GM06990 (cell line): ENCODE measurements around the gene GALNT13.

Source experiments
- DNase-seq: peaks from one replicate; pipeline ENCODE4 v3.0.0-alpha.2; 2011; ENCODE audit not compliant: insufficient read length; ENCODE audit errors: extremely low read depth
- H3K27me3 ChIP-seq: replicated peaks from 2 replicates; pipeline ENCODE4 v1.6.0; 2011; ENCODE audit warnings: low read length; ENCODE audit not compliant: control insufficient read depth, insufficient read depth
- H3K36me3 ChIP-seq: 2 replicates; pipeline ENCODE4 v1.5.1; 2011; ENCODE audit warnings: low read length; ENCODE audit not compliant: control insufficient read depth, insufficient read depth
- H3K4me3 ChIP-seq: replicated peaks from 2 replicates; pipeline ENCODE4 v1.5.1; 2011; ENCODE audit warnings: low read depth, mild to moderate bottlenecking, control low read depth, low read length
- CTCF ChIP-seq: IDR thresholded peaks from 2 replicates; pipeline ENCODE4 v1.5.1; 2011; ENCODE audit warnings: low read length, control low read depth, mild to moderate bottlenecking, inconsistent platforms; ENCODE audit not compliant: insufficient read depth, poor library complexity, severe bottlenecking

GALNT13 gene

DNA sequence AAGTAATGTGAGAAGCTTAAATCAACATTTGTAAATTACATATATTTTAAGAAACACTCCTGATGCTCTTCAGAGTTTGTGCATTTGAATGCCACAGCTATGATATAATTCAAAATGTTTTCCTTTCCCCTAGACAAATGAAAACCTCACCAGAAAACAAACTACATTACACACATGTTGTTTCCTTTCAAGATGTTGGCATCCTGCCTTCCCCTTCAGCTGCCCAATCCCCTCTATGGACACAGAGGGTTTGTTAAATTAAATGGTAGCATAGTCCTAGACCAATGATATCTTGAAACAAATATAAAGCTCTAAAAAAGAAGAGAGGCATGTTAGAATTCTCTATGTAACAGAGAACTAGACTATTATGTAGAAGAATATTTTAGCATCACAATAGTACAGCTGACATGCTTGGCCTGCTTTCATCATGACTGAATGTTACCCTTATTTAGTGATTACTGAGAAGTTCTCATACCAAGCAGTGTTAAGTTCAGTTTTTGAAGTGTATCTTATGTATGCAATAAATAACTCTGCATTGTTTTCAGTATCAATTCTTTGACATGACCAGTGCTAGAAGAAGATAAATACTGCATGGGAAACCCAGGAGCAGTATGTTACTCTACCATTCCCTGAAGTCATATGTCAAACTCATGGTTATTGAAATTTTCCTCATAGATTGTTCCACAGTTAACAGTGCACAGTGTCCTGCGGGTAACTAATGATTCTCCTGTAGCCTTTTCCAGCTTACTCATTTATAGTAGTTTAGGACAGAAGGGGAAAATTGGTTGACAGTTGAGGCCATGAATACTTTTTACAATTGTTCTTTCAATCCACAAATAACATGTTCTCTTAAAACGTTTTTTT lies 510.4 kb downstream of the GALNT13 start:
- Histone ChIP-seq H3K4me3 (no peak overlapping the region), H3K27me3 (no peaks in the 10 kb centered on the region), H3K36me3 (no peaks in the 10 kb centered on the region)
- DNase-seq: no peak
- no peak for TF ChIP-seq CTCF

DNA sequence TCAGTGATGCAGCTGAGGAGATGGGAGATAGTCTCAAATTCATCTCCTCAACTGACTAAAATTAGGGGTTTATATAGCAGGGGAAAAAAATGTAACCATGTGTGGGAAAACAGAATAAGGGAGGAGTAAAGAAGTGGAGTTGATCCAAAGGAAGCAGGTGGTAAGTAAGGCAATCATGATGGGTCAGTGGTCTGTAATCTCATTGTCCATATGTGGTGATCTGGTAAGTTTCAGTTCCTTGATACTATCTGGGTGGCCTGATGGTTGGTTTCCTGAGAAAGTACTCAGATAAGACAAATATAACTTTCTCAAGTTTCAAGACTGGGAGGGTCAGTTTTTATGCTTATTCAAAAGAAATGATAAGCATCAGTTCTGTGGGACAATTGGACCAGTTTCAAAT lies 514.5 kb downstream of the GALNT13 start:
- TF ChIP-seq CTCF: no peak
- no peak overlapping the region for H3K4me3 ChIP-seq
- DNase-seq: no peak
- no peaks in the 10 kb centered on the region for H3K36me3 ChIP-seq
- H3K27me3 ChIP-seq: no peaks in the 10 kb centered on the region

- DNase-seq: no peak
- no peaks in the 10 kb centered on the region for H3K27me3 ChIP-seq
- no peak overlapping the region for H3K4me3 ChIP-seq
- no peaks in the 10 kb centered on the region for H3K36me3 ChIP-seq
- TF ChIP-seq CTCF: no peak
Observed at GRCh38 chr2:154391051-154391450, 519.3 kb downstream of the GALNT13 start.

DNA sequence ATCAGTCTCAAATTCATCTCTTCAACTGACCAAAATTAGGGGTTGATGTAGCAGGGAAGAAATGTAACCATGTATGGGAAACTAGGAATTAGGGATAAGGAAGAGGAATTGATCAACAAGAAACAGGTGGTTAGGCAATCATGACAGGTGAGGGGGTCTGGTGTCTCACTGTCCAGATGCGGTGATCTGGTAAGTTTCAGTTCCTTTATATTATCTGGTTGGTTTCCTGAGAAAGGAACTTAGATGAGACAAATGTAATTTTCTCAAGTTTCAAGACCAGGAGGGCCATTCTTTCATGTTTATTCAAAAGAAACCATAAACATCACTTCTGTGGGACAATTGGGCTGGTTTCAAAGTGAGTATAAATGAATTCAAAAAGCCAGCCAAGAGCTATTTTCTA lies 520.5 kb downstream of the GALNT13 start:
- Histone ChIP-seq H3K4me3 (no peak overlapping the region), H3K27me3 (no peaks in the 10 kb centered on the region), H3K36me3 (no peaks in the 10 kb centered on the region)
- no peak for TF ChIP-seq CTCF
- DNase-seq: peak; percentile 4

- H3K36me3 ChIP-seq: no peaks in the 10 kb centered on the region
- no peak for DNase-seq
- no peak overlapping the region for H3K4me3 ChIP-seq
- H3K27me3 ChIP-seq: no peaks in the 10 kb centered on the region
- TF ChIP-seq CTCF: no peak
Observed at GRCh38 chr2:154394600-154394999, 522.9 kb downstream of the GALNT13 start.
